Activated T-helper 2 cell treated with anti-CD3 and anti-CD28 coated beads, Interferon-gamma antibody, Interleukin-2, Interleukin-4, amounts not matched to agents 10 μg/mL and 5 μg/mL and 100 μg/mL, durations not matched to agents 14 hours and 24 hours and 36 hours (primary cell): ENCODE measurements around the gene RGP1. TPM values are rescaled to one million over a fixed set of nuclear protein-coding genes. Genes with fewer than 3 reads are reported as not detected.
A peak's percentile ranks its signal among the peaks of the same experiment; 100 is the strongest.

Experiments used
- DNase-seq: peaks from one replicate; pipeline ENCODE4 v3.0.0; 2021; ENCODE audit warnings: low spot score
- H3K27ac Mint-ChIP-seq: one replicate; pipeline ENCODE4 v1.8.0; 2021; ENCODE audit warnings: mixed read lengths
- H3K27me3 Mint-ChIP-seq: one replicate; pipeline ENCODE4 v1.8.0; 2021; ENCODE audit warnings: low read depth, mixed read lengths
- H3K36me3 Mint-ChIP-seq: one replicate; pipeline ENCODE4 v1.8.0; 2021; ENCODE audit warnings: low read depth, mixed read lengths
- H3K4me1 Mint-ChIP-seq: one replicate; pipeline ENCODE4 v1.8.0; 2021; ENCODE audit warnings: low read depth, mixed read lengths
- H3K4me3 Mint-ChIP-seq: one replicate; pipeline ENCODE4 v1.8.0; 2021; ENCODE audit warnings: low read depth, mild to moderate bottlenecking, moderate library complexity, mixed read lengths
- H3K9me3 Mint-ChIP-seq: one replicate; pipeline ENCODE4 v1.8.0; 2021; ENCODE audit warnings: mixed read lengths
- intact Hi-C: fragments of 100-400 bp; cut with micrococcal nuclease; formaldehyde crosslinking; loops from one replicate; pipeline ENCODE4 v1.15.1; 2023
- total RNA-seq: library from RNA; stranded (reverse); gene quantifications from 2 replicates; pipeline ENCODE4 v1.2.3, GENCODE V29; 2022

Gene RGP1
- total RNA-seq, 1 donor from 2014 or later: 17.1 TPM

- Mint-ChIP-seq H3K4me3 (no peak overlapping the region), H3K4me1 (peaks cover 13% of the 10 kb centered on the region), H3K27me3 (no peaks in the 10 kb centered on the region), H3K36me3 (peaks cover 39% of the 10 kb centered on the region), H3K9me3 (no peaks in the 10 kb centered on the region), H3K27ac (no peak overlapping the region)
- DNase-seq: no peak
- intact Hi-C loops: loop anchor here (2.0 kb wide), 2 partner anchors 40 to 82 kb away; partner anchors contain the start of gene TPM2
Observed at GRCh38 chr9:35728041-35728971, 20.8 kb upstream of the RGP1 start.

GRCh38 chr9:35729101-35729500 lies 20.0 kb upstream of the RGP1 start:
- Mint-ChIP-seq H3K4me3 (no peak overlapping the region), H3K27ac (no peak overlapping the region), H3K36me3 (peaks cover 34% of the 10 kb centered on the region), H3K9me3 (no peaks in the 10 kb centered on the region), H3K27me3 (no peaks in the 10 kb centered on the region), H3K4me1 (peaks cover 17% of the 10 kb centered on the region)
- no peak for DNase-seq
- intact Hi-C loops: loop anchor here (2.0 kb wide), 2 partner anchors 40 to 82 kb away; partner anchors contain the start of gene TPM2

- peaks cover 20% of the 10 kb centered on the region for H3K4me1 Mint-ChIP-seq
- no peak overlapping the region for H3K27ac Mint-ChIP-seq
- no peak overlapping the region for H3K4me3 Mint-ChIP-seq
- intact Hi-C loops: loop anchor here (2.0 kb wide), 2 partner anchors 41 to 83 kb away; partner anchors contain the start of gene TPM2
- H3K9me3 Mint-ChIP-seq: no peaks in the 10 kb centered on the region
- DNase-seq: no peak
- H3K36me3 Mint-ChIP-seq: peaks cover 31% of the 10 kb centered on the region
- no peaks in the 10 kb centered on the region for H3K27me3 Mint-ChIP-seq
Observed at GRCh38 chr9:35729700-35730485, 19.2 kb upstream of the RGP1 start.

GRCh38 chr9:35730486-35730854 lies 18.6 kb upstream of the RGP1 start:
- Mint-ChIP-seq H3K9me3 (no peaks in the 10 kb centered on the region), H3K27ac (no peak overlapping the region), H3K4me3 (no peak overlapping the region), H3K27me3 (no peaks in the 10 kb centered on the region), H3K4me1 (peaks cover 26% of the 10 kb centered on the region), H3K36me3 (peaks cover 32% of the 10 kb centered on the region)
- intact Hi-C loops: no loop called here
- no peak for DNase-seq

GRCh38 chr9:35731415-35732184 lies 17.5 kb upstream of the RGP1 start:
- Mint-ChIP-seq H3K4me3 (no peak overlapping the region), H3K4me1 (peaks cover 25% of the 10 kb centered on the region), H3K27me3 (no peaks in the 10 kb centered on the region), H3K36me3 (peaks cover 35% of the 10 kb centered on the region), H3K27ac (peak overlapping the region; percentile 90), H3K9me3 (no peaks in the 10 kb centered on the region)
- DNase-seq: no peak
- intact Hi-C loops: loop anchor here (1.0 kb wide), 7 partner anchors 18 to 659 kb away; partner anchors contain the start of genes CCDC107, GBA2, HINT2 and RGP1

- H3K36me3 Mint-ChIP-seq: peaks cover 31% of the 10 kb centered on the region
- peaks cover 25% of the 10 kb centered on the region for H3K4me1 Mint-ChIP-seq
- no peaks in the 10 kb centered on the region for H3K9me3 Mint-ChIP-seq
- peak; percentile 97 for DNase-seq
- no peaks in the 10 kb centered on the region for H3K27me3 Mint-ChIP-seq
- H3K4me3 Mint-ChIP-seq: no peak within 1 kb of the TSS
- H3K27ac Mint-ChIP-seq: peak within 1 kb of the TSS; percentile 90
- intact Hi-C loops: loop anchor here (1.0 kb wide), 7 partner anchors 17 to 660 kb away; partner anchors contain the start of genes CCDC107, GBA2, HINT2 and RGP1
Observed at GRCh38 chr9:35732185-35732799, 16.8 kb upstream of the RGP1 start, which contains the start of the genes CREB3 and TLN1. Gene CREB3, plus strand, starts transcription at chr9:35732666. Its CDS starts 107 bp downstream, at chr9:35732773. Gene TLN1, minus strand, starts transcription at chr9:35732195. Its CDS starts 6,501 bp downstream, at chr9:35725694.

GRCh38 chr9:35732800-35733541 lies 16.1 kb upstream of the RGP1 start:
- intact Hi-C loops: loop anchor here (1.0 kb wide), 7 partner anchors 16 to 661 kb away; partner anchors contain the start of genes CCDC107, GBA2, HINT2 and RGP1
- no peak for DNase-seq
- Mint-ChIP-seq H3K27me3 (no peaks in the 10 kb centered on the region), H3K4me3 (no peak overlapping the region), H3K9me3 (no peaks in the 10 kb centered on the region), H3K4me1 (peaks cover 25% of the 10 kb centered on the region), H3K36me3 (peaks cover 38% of the 10 kb centered on the region), H3K27ac (peak overlapping the region; percentile 90)

- H3K27ac Mint-ChIP-seq: no peak overlapping the region
Observed at GRCh38 chr9:35734096-35734495, 15.0 kb upstream of the RGP1 start.

GRCh38 chr9:35736201-35736633 lies 12.9 kb upstream of the RGP1 start:
- H3K36me3 Mint-ChIP-seq: peaks cover 51% of the 10 kb centered on the region
- no peak overlapping the region for H3K4me3 Mint-ChIP-seq
- H3K9me3 Mint-ChIP-seq: no peaks in the 10 kb centered on the region
- DNase-seq: peak; percentile 62
- H3K27ac Mint-ChIP-seq: no peak overlapping the region
- intact Hi-C loops: no loop called here
- H3K4me1 Mint-ChIP-seq: peaks cover 23% of the 10 kb centered on the region
- no peaks in the 10 kb centered on the region for H3K27me3 Mint-ChIP-seq

More at GRCh38 chr9:35734096-35734495, 15.0 kb upstream of the RGP1 start:
- intact Hi-C loops: no loop called here
- no peaks in the 10 kb centered on the region for H3K27me3 Mint-ChIP-seq
- H3K36me3 Mint-ChIP-seq: peaks cover 49% of the 10 kb centered on the region
- H3K9me3 Mint-ChIP-seq: no peaks in the 10 kb centered on the region
- peaks cover 25% of the 10 kb centered on the region for H3K4me1 Mint-ChIP-seq
- H3K4me3 Mint-ChIP-seq: peak overlapping the region; percentile 31
- DNase-seq: no peak

GRCh38 chr9:35737143-35737542 lies 11.9 kb upstream of the RGP1 start:
- Mint-ChIP-seq H3K9me3 (no peaks in the 10 kb centered on the region), H3K27ac (no peak overlapping the region), H3K4me3 (no peak overlapping the region), H3K4me1 (peaks cover 29% of the 10 kb centered on the region), H3K36me3 (peaks cover 60% of the 10 kb centered on the region), H3K27me3 (no peaks in the 10 kb centered on the region)
- DNase-seq: no peak
- intact Hi-C loops: no loop called here

- Mint-ChIP-seq H3K36me3 (peaks cover 66% of the 10 kb centered on the region), H3K27me3 (no peaks in the 10 kb centered on the region), H3K4me1 (peaks cover 33% of the 10 kb centered on the region), H3K4me3 (no peak overlapping the region), H3K9me3 (no peaks in the 10 kb centered on the region), H3K27ac (no peak overlapping the region)
- no peak for DNase-seq
- intact Hi-C loops: no loop called here
Observed at GRCh38 chr9:35738186-35738585, 10.9 kb upstream of the RGP1 start.
